CD4-positive, alpha-beta T cell (primary cell): ENCODE measurements around the gene CIPC. TPM values are rescaled to one million over a fixed set of nuclear protein-coding genes. Genes with fewer than 3 reads are reported as not detected.
A peak's percentile ranks its signal among the peaks of the same experiment; 100 is the strongest.

Experiments used
- ATAC-seq: fragments of 200-7000 bp; cut with Tn5 transposase; one replicate; pipeline ENCODE4 v1.10.0; 2022; ENCODE audit warnings: mild to moderate bottlenecking; ENCODE audit not compliant: poor library complexity
- CTCF ChIA-PET: fragments of 350-600 bp; sonication (Branson Sonifier 250); formaldehyde crosslinking; loops from one replicate; lab custom pipeline; 2021; ENCODE audit warnings: antibody characterized with exemption, inconsistent platforms; lab: Charles Lee
- POLR2A ChIA-PET: fragments of 350-600 bp; sonication (Branson Sonifier 250); formaldehyde crosslinking; loops from one replicate; lab custom pipeline; 2021; ENCODE audit warnings: antibody characterized with exemption, inconsistent platforms; lab: Charles Lee
- DNase-seq, 14 experiments: peaks; one replicate each; pipeline ENCODE4 v3.0.0-alpha.2; 2013 to 2020; ENCODE audit warnings: mixed read lengths in 2 of 14
- H3K27ac ChIP-seq, 2 donors: one replicate each; pipeline versions ENCODE4 v1.5.1 to v1.7.0; 2013; ENCODE audit warnings: low read length in 2 of 2, low read depth in 1 of 2, mild to moderate bottlenecking in 1 of 2
- H3K27me3 ChIP-seq, 2 experiments: 1 replicate in 1 of 2; 2 replicates in 1 of 2; pipeline versions ENCODE4 v1.6.1 to v1.7.0; 2013; ENCODE audit warnings: low read length in 2 of 2, control low read depth in 1 of 2, mild to moderate bottlenecking in 1 of 2, moderate library complexity in 1 of 2; ENCODE audit not compliant: insufficient read depth in 2 of 2, control insufficient read depth in 1 of 2
- H3K36me3 ChIP-seq: one replicate; pipeline ENCODE4 v1.6.1; 2013; ENCODE audit warnings: low read length, control low read depth; ENCODE audit not compliant: insufficient read depth
- H3K4me1 ChIP-seq: one replicate; pipeline ENCODE4 v1.6.1; 2013; ENCODE audit warnings: low read length, control low read depth; ENCODE audit not compliant: insufficient read depth
- H3K4me3 ChIP-seq: one replicate; pipeline ENCODE4 v1.5.1; 2013; ENCODE audit warnings: mild to moderate bottlenecking, low read length, moderate library complexity
- H3K9me3 ChIP-seq, 2 experiments: 1 replicate in 1 of 2; 2 replicates in 1 of 2; pipeline versions ENCODE4 v1.6.1 to v1.7.0; 2013; ENCODE audit warnings: low read length in 2 of 2, mild to moderate bottlenecking in 2 of 2, control low read depth in 1 of 2, moderate library complexity in 1 of 2; ENCODE audit not compliant: control insufficient read depth in 1 of 2, insufficient read depth in 1 of 2
- H3K27ac Mint-ChIP-seq: one replicate; pipeline ENCODE4 v1.8.0; 2020; ENCODE audit warnings: mixed read lengths
- H3K27me3 Mint-ChIP-seq: one replicate; pipeline ENCODE4 v1.8.0; 2021; ENCODE audit warnings: mixed read lengths
- H3K36me3 Mint-ChIP-seq: one replicate; pipeline ENCODE4 v1.8.0; 2021; ENCODE audit warnings: low read depth, mixed read lengths
- H3K4me1 Mint-ChIP-seq: one replicate; pipeline ENCODE4 v1.8.0; 2021; ENCODE audit warnings: low read depth, mixed read lengths
- H3K4me3 Mint-ChIP-seq: one replicate; pipeline ENCODE4 v1.8.0; 2020; ENCODE audit warnings: mild to moderate bottlenecking, mixed read lengths
- H3K9me3 Mint-ChIP-seq: one replicate; pipeline ENCODE4 v1.8.0; 2020; ENCODE audit warnings: mixed read lengths
- intact Hi-C, 2 experiments: fragments of 100-400 bp; cut with DNase I in 1 of 2; cut with micrococcal nuclease in 1 of 2; formaldehyde crosslinking; loops; one replicate each; pipeline versions ENCODE4 v1.15.1 to v1.9.0; 2023 to 2025; cut with DNase I, micrococcal nuclease
- total RNA-seq, 174 experiments: library from RNA in 2 of 174; stranded (reverse) in 2 of 174; gene quantifications; one replicate each; pipeline ENCODE4 v1.2.3 and lab custom pipeline; 2021 to 2026
- TF ChIP-seq, protein P1 (sequence below): fragments of 200-600 bp; IDR thresholded peaks from one replicate; pipeline ENCODE4 v1.8.0; 2022; ENCODE audit warnings: antibody characterized with exemption, mild to moderate bottlenecking

CIPC gene
- total RNA-seq, 2 experiments from 2014 or later: 8.2 to 10.7 TPM

DNA sequence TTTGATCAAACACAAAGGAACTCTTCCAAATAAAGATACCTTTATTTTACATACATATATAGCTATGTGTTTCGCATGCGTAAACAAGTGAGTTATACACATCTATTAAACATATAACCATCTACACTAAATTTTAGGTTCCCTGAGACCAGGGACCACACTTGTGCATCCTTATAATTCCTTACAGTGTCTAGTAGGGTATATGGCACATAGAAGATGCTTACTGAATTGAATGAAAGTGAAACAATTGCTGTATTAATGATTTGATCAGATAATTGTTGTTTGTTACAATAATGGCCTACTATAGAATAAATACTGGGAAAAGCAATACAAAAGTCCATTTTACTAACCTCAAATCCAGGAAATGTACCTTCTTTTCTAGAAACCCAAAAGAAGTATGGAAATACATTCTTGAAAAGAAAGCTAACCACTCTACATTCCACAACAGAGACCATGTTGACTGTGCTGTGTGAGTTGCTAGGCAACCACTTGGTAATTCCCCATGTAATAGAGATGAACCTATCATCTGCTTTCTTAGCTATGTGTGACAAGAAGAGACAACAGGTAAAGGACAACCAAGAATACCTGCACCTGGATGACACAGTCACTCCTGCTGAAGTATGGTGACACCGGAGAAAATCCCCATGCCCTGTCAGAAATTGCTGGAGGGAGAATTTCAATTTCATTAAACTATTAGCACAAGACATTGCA, 11.9 kb upstream of the CIPC start:
- Mint-ChIP-seq H3K4me1 (peaks cover 19% of the 10 kb centered on the region), H3K27me3 (no peaks in the 10 kb centered on the region), H3K9me3 (no peaks in the 10 kb centered on the region), H3K4me3 (no peak overlapping the region), H3K36me3 (no peaks in the 10 kb centered on the region), H3K27ac (peak overlapping the region; percentile 46)
- Histone ChIP-seq H3K9me3 (peaks cover 0 to 3% of the 10 kb centered on the region in 2 experiments), H3K27me3 (no peaks in the 10 kb centered on the region), H3K27ac (no peak overlapping the region), H3K4me1 (peaks cover 10% of the 10 kb centered on the region), H3K4me3 (no peak overlapping the region), H3K36me3 (no peaks in the 10 kb centered on the region)
- CTCF ChIA-PET: interaction anchor here (0.6 to 1.9 kb wide), 6 partner anchors 16 to 1186 kb away, joined by 3 to 7 read pairs (median 4); no protein-coding TSS in a partner anchor
- intact Hi-C loops: no loop called here
- POLR2A ChIA-PET: interaction anchor here (0.6 kb wide), 1 partner anchor 156 kb away, joined by 4 read pairs; no protein-coding TSS in a partner anchor
- DNase-seq (peak in 4 of 14 experiments; percentile 27 to 75 (median 46)), ATAC-seq (peak; percentile 88)
- TF ChIP-seq, protein P1, sequence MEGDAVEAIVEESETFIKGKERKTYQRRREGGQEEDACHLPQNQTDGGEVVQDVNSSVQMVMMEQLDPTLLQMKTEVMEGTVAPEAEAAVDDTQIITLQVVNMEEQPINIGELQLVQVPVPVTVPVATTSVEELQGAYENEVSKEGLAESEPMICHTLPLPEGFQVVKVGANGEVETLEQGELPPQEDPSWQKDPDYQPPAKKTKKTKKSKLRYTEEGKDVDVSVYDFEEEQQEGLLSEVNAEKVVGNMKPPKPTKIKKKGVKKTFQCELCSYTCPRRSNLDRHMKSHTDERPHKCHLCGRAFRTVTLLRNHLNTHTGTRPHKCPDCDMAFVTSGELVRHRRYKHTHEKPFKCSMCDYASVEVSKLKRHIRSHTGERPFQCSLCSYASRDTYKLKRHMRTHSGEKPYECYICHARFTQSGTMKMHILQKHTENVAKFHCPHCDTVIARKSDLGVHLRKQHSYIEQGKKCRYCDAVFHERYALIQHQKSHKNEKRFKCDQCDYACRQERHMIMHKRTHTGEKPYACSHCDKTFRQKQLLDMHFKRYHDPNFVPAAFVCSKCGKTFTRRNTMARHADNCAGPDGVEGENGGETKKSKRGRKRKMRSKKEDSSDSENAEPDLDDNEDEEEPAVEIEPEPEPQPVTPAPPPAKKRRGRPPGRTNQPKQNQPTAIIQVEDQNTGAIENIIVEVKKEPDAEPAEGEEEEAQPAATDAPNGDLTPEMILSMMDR: no peak

DNA sequence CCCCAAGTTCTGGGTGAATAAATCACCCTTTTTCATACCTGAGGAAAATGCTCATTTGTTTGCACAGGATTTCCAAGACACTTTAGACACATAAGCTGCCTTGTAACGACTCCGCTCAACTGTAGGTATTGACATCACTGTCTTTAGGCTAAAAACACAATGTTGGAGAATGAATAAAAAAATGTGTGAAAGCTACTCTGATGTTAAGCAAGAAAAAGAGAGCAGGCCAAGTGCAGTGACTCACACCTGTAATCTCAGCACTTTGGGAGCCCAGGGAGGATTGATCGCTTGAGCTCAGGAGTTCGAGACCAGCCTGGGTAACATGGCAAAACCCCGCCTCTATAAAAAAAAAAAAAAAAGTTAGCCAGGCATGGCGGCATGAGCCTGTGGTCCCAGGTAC, 11.1 kb upstream of the CIPC start:
- Histone ChIP-seq H3K9me3 (peaks cover 4 to 10% of the 10 kb centered on the region in 2 experiments), H3K27ac (no peak overlapping the region), H3K4me1 (peaks cover 10% of the 10 kb centered on the region), H3K36me3 (no peaks in the 10 kb centered on the region), H3K4me3 (no peak overlapping the region), H3K27me3 (no peaks in the 10 kb centered on the region)
- POLR2A ChIA-PET: no interaction called here
- Mint-ChIP-seq H3K4me3 (no peak overlapping the region), H3K4me1 (peaks cover 19% of the 10 kb centered on the region), H3K27me3 (no peaks in the 10 kb centered on the region), H3K36me3 (no peaks in the 10 kb centered on the region), H3K27ac (no peak overlapping the region), H3K9me3 (peaks cover 4% of the 10 kb centered on the region)
- DNase-seq (no peak), ATAC-seq (no peak)
- TF ChIP-seq, protein P1: no peak
- intact Hi-C loops: no loop called here
- CTCF ChIA-PET: interaction anchor here (0.6 to 1.9 kb wide), 6 partner anchors 16 to 1187 kb away, joined by 3 to 7 read pairs (median 4); no protein-coding TSS in a partner anchor

DNA sequence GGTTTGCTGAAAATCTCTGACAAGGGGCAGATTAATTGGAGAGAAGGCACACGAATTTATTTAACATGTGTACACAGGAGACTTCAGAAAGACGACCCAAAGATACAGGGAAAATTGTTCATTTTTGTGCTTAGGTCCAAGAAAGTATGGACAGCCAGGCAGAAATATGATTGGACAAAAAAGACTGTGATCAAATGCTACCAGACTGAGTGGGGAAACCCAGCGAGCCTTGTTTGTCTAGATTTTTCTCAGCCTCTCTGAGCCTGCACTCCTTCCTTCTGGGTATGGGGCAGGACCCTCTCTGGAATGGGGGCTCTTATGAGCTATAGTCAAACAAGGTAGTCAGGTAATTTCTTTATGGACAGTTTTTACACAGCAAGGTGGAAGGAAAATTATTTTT, 10.4 kb upstream of the CIPC start:
- DNase-seq (no peak), ATAC-seq (no peak)
- Histone ChIP-seq H3K9me3 (peaks cover 7 to 10% of the 10 kb centered on the region in 2 experiments), H3K36me3 (no peaks in the 10 kb centered on the region), H3K4me3 (no peak overlapping the region), H3K4me1 (peaks cover 10% of the 10 kb centered on the region), H3K27me3 (no peaks in the 10 kb centered on the region), H3K27ac (no peak overlapping the region)
- peaks cover 19% of the 10 kb centered on the region for H3K4me1 Mint-ChIP-seq
- no peaks in the 10 kb centered on the region for H3K36me3 Mint-ChIP-seq
- H3K27ac Mint-ChIP-seq: no peak overlapping the region
- POLR2A ChIA-PET: no interaction called here
- H3K4me3 Mint-ChIP-seq: no peak overlapping the region
- peaks cover 4% of the 10 kb centered on the region for H3K9me3 Mint-ChIP-seq
- CTCF ChIA-PET: no interaction called here
- H3K27me3 Mint-ChIP-seq: no peaks in the 10 kb centered on the region
- TF ChIP-seq, protein P1: no peak
- intact Hi-C loops: no loop called here
